H1 (cell line): Measurements from ENCODE around the gene C2CD3.

Experiments
- ASH2L ChIP-seq: fragments of 200-600, 300-600 bp; sonication (generic); IDR thresholded peaks from one replicate; pipeline ENCODE4 v1.7.1; 2017; ENCODE audit warnings: low read length
- CTCF ChIP-seq, 3 experiments: IDR thresholded peaks; 1 replicate in 2 of 3; 2 replicates in 1 of 3; pipeline versions ENCODE4 v1.5.1 to v1.6.1; 2011; ENCODE audit warnings: low read length in 3 of 3, mild to moderate bottlenecking in 3 of 3, inconsistent platforms in 2 of 3, low read depth in 1 of 3, moderate library complexity in 1 of 3; ENCODE audit not compliant: insufficient read depth in 1 of 3; ENCODE audit errors: control extremely low read depth in 1 of 3
- JUN ChIP-seq: IDR thresholded peaks from 2 replicates; pipeline ENCODE4 v1.6.1; 2011; ENCODE audit warnings: low read depth, mild to moderate bottlenecking, improper control_type of control experiment, low read length
- SIN3A ChIP-seq, 2 experiments: IDR thresholded peaks in 1 of 2; conservative IDR thresholded peaks in 1 of 2; 2 replicates each; pipeline ENCODE4 v1.6.1; 2011 to 2012; ENCODE audit warnings: low read length in 2 of 2, improper control_type of control experiment in 1 of 2, low read depth in 1 of 2, mild to moderate bottlenecking in 1 of 2
- TAF1 ChIP-seq: IDR thresholded peaks from 2 replicates; pipeline ENCODE4 v1.6.1; 2011; ENCODE audit warnings: mild to moderate bottlenecking, low read depth, low read length

- TF ChIP-seq CTCF (IDR thresholded peaks at IDR 0.05; ENCODE audit: control extremely low read depth in 1 of 3, insufficient read depth in 1 of 3, low read depth in 1 of 3, low read length in 3 of 3), result no peak
- TF ChIP-seq TAF1, result no peak
- no peak for TF ChIP-seq ASH2L
- TF ChIP-seq SIN3A (conservative IDR thresholded peaks at IDR 0.05 in 1 of 2, IDR thresholded peaks at IDR 0.05 in 1 of 2; ENCODE audit: low read depth in 1 of 2, low read length in 2 of 2), result no peak
- TF ChIP-seq JUN, result no peak
Measured at GRCh38 chr11:74206746-74207145, 35.9 kb upstream of the C2CD3 start.
